GM23338 (cell line): ENCODE measurements around the gene HMG20B. TPM values are rescaled to one million over a fixed set of nuclear protein-coding genes. Genes with fewer than 3 reads are reported as not detected.

Experiments
- ATAC-seq: fragments of 200-7000 bp; cut with Tn5 transposase; 3 replicates; pipeline ENCODE4 v1.9.1; 2020
- DNase-seq: peaks from one replicate; pipeline ENCODE4 v3.0.0-alpha.2; 2015; ENCODE audit warnings: low spot score
- H2AFZ ChIP-seq: fragments of 200-600 bp; sonication (generic); 2 replicates; pipeline ENCODE4 v1.8.0; 2016; ENCODE audit warnings: antibody characterized with exemption, mild to moderate bottlenecking, moderate library complexity
- H3F3A ChIP-seq: fragments of 200-600 bp; sonication (generic); replicated peaks from 2 replicates; pipeline ENCODE4 v1.8.0; 2017; ENCODE audit warnings: antibody characterized with exemption, mixed run types, low read depth
- H3K27ac ChIP-seq: fragments of 200-600 bp; sonication (generic); 2 replicates; pipeline ENCODE4 v1.6.1; 2016; ENCODE audit warnings: low read depth
- H3K27me3 ChIP-seq: fragments of 200-600 bp; sonication (generic); 2 replicates; pipeline ENCODE4 v1.8.0; 2016; ENCODE audit warnings: mild to moderate bottlenecking, mixed run types, moderate library complexity; ENCODE audit not compliant: insufficient read depth
- H3K36me3 ChIP-seq: fragments of 200-600 bp; sonication (generic); 2 replicates; pipeline ENCODE4 v1.8.0; 2016; ENCODE audit warnings: mild to moderate bottlenecking; ENCODE audit not compliant: insufficient read depth
- H3K4me1 ChIP-seq: fragments of 200-600 bp; sonication (generic); 2 replicates; pipeline ENCODE4 v1.8.0; 2016; ENCODE audit warnings: mild to moderate bottlenecking, moderate library complexity; ENCODE audit not compliant: insufficient read depth
- H3K4me2 ChIP-seq: fragments of 200-600 bp; sonication (generic); 2 replicates; pipeline ENCODE4 v1.7.1; 2017; ENCODE audit warnings: mixed run types
- H3K4me3 ChIP-seq: fragments of 200-600 bp; sonication (generic); 2 replicates; pipeline ENCODE4 v1.6.1; 2016; ENCODE audit warnings: mixed run types
- H3K79me2 ChIP-seq: fragments of 200-600 bp; sonication (generic); replicated peaks from 2 replicates; pipeline ENCODE4 v1.8.0; 2017; ENCODE audit warnings: mild to moderate bottlenecking; ENCODE audit not compliant: insufficient read depth
- H3K9me2 ChIP-seq: fragments of 200-600 bp; sonication (generic); 2 replicates; pipeline ENCODE4 v1.8.0; 2017; ENCODE audit not compliant: insufficient read depth
- H4K20me1 ChIP-seq: fragments of 200-600 bp; sonication (generic); replicated peaks from 2 replicates; pipeline ENCODE4 v1.8.0; 2017; ENCODE audit warnings: mild to moderate bottlenecking; ENCODE audit not compliant: insufficient read depth
- H3K27ac Mint-ChIP-seq: 2 replicates; pipeline ENCODE4 v1.8.0; 2020; ENCODE audit warnings: inconsistent platforms, mild to moderate bottlenecking, moderate library complexity, mixed read lengths
- H3K27me3 Mint-ChIP-seq: 3 replicates; pipeline ENCODE4 v1.8.0; 2022; ENCODE audit warnings: low read depth, mild to moderate bottlenecking, moderate library complexity, mixed read lengths, inconsistent platforms; ENCODE audit not compliant: insufficient read depth, poor library complexity
- H3K36me3 Mint-ChIP-seq: 3 replicates; pipeline ENCODE4 v1.8.0; 2021; ENCODE audit warnings: low read depth, mild to moderate bottlenecking, inconsistent platforms, moderate library complexity, mixed read lengths
- H3K4me1 Mint-ChIP-seq: 3 replicates; pipeline ENCODE4 v1.8.0; 2020; ENCODE audit warnings: mild to moderate bottlenecking, inconsistent platforms, mixed read lengths
- H3K4me3 Mint-ChIP-seq: 3 replicates; pipeline ENCODE4 v1.8.0; 2021; ENCODE audit warnings: moderate library complexity, mild to moderate bottlenecking, inconsistent platforms, mixed read lengths
- H3K9me3 Mint-ChIP-seq: 3 replicates; pipeline ENCODE4 v1.8.0; 2020; ENCODE audit warnings: moderate library complexity, mild to moderate bottlenecking, inconsistent platforms, mixed read lengths
- EZH2phosphoT487 ChIP-seq: fragments of 200-600 bp; sonication (generic); IDR thresholded peaks from one replicate; pipeline ENCODE4 v1.8.1; 2018; ENCODE audit warnings: antibody characterized with exemption; ENCODE audit not compliant: unreplicated experiment
- POLR2AphosphoS5 ChIP-seq: IDR thresholded peaks from 2 replicates; pipeline ENCODE4 v1.6.1; 2016; ENCODE audit warnings: antibody characterized with exemption, low read depth
- STAT1 ChIP-seq: IDR thresholded peaks from one replicate; pipeline ENCODE4 v1.6.1; 2016; ENCODE audit warnings: antibody characterized with exemption; ENCODE audit not compliant: unreplicated experiment
- ZNF114 ChIP-seq: fragments of 250-450 bp; sonication (Bioruptor Pico); IDR thresholded peaks from 2 replicates; pipeline ENCODE4 v1.5.0; 2020; ENCODE audit warnings: mild to moderate bottlenecking, moderate library complexity
- polyA plus RNA-seq: library from polyadenylated mRNA; unstranded; fragments of >200 nt; fragmentation: Nextera tagmentation; extraction: Ambion mirVana; gene quantifications from 2 replicates; pipeline ENCODE4 v1.2.1, GENCODE V29; 2016
- total RNA-seq: library from RNA; depleted of rRNA; stranded (reverse); fragments of >200 nt; shearing (Covaris generic); gene quantifications from 2 replicates; pipeline ENCODE4 v1.2.3, GENCODE V29; 2014
- TF ChIP-seq, protein P1 (sequence below), 2 experiments: fragments of 200-600 bp in 1 of 2; sonication (generic) in 1 of 2; conservative IDR thresholded peaks; 2 replicates each; pipeline versions ENCODE4 v1.5.1 to v1.6.1; 2016 to 2017; ENCODE audit warnings: antibody characterized with exemption in 2 of 2, low read depth in 2 of 2, mild to moderate bottlenecking in 2 of 2, moderate library complexity in 1 of 2
- TF ChIP-seq, protein P2 (sequence below): IDR thresholded peaks from one replicate; pipeline ENCODE4 v1.6.1; 2018; ENCODE audit warnings: antibody characterized with exemption; ENCODE audit not compliant: unreplicated experiment

HMG20B gene
- total and polyA plus RNA-seq, 2 experiments from 2014 or later, result 74.1 to 130 TPM

DNA sequence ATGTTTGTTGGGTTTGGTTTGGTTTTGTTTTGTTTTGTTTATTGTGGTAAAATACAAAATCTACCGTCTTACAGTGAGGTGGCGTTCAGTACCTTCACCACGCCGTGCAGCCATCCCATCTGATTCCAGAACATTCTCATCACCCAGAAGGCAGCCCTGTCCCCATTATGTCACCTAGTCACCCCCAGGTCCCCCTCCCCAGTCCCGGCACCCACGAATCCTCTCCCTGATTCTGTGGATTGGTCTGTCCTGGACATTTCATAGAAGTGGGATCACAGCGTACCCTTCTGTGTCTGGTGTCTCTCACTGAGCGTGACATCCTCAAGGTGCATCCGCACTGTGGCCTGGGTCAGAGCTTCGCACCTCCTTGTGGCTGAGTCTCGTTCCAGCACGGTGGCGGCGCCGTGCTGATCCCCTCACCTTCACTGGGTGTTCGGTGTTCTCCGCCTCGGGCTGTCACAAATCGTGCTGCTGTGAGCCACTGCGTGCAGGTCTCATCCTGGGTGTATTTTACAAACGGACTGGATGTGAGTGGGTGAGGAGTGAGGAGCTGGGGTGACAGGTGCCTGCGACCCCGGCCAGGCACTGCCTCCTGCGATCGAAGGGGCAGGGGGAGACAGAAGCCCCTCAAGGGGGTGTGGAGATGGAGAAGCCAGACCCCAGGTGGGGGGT lies 34.4 kb upstream of the HMG20B start:
- H3K4me3 ChIP-seq, result no peak overlapping the region
- H3K27ac ChIP-seq, result no peak overlapping the region
- peak overlapping the region; percentile 26; the same call in 1 of the 2 replicates for H3K4me2 ChIP-seq
- H3K4me1 ChIP-seq, result no peaks in the 10 kb centered on the region
- peaks cover 28% of the 10 kb centered on the region for H3K36me3 Mint-ChIP-seq
- peaks cover 10% of the 10 kb centered on the region; the same call in 2 of the 3 replicates for H3K4me1 Mint-ChIP-seq
- H3K79me2 ChIP-seq, result no peaks in the 10 kb centered on the region
- H2AFZ ChIP-seq, result no peak overlapping the region
- H3K36me3 ChIP-seq, result no peaks in the 10 kb centered on the region
- no peak overlapping the region for H3K27ac Mint-ChIP-seq
- H3K4me3 Mint-ChIP-seq, result no peak overlapping the region
- DNase-seq, result no peak
- TF ChIP-seq, protein P1, sequence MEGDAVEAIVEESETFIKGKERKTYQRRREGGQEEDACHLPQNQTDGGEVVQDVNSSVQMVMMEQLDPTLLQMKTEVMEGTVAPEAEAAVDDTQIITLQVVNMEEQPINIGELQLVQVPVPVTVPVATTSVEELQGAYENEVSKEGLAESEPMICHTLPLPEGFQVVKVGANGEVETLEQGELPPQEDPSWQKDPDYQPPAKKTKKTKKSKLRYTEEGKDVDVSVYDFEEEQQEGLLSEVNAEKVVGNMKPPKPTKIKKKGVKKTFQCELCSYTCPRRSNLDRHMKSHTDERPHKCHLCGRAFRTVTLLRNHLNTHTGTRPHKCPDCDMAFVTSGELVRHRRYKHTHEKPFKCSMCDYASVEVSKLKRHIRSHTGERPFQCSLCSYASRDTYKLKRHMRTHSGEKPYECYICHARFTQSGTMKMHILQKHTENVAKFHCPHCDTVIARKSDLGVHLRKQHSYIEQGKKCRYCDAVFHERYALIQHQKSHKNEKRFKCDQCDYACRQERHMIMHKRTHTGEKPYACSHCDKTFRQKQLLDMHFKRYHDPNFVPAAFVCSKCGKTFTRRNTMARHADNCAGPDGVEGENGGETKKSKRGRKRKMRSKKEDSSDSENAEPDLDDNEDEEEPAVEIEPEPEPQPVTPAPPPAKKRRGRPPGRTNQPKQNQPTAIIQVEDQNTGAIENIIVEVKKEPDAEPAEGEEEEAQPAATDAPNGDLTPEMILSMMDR (conservative IDR thresholded peaks at IDR 0.05; ENCODE audit: low read depth in 2 of 2), result peak in 1 of 2 experiments; percentile 28; a peak in 2 of 4 replicates
- TF ChIP-seq, protein P2, sequence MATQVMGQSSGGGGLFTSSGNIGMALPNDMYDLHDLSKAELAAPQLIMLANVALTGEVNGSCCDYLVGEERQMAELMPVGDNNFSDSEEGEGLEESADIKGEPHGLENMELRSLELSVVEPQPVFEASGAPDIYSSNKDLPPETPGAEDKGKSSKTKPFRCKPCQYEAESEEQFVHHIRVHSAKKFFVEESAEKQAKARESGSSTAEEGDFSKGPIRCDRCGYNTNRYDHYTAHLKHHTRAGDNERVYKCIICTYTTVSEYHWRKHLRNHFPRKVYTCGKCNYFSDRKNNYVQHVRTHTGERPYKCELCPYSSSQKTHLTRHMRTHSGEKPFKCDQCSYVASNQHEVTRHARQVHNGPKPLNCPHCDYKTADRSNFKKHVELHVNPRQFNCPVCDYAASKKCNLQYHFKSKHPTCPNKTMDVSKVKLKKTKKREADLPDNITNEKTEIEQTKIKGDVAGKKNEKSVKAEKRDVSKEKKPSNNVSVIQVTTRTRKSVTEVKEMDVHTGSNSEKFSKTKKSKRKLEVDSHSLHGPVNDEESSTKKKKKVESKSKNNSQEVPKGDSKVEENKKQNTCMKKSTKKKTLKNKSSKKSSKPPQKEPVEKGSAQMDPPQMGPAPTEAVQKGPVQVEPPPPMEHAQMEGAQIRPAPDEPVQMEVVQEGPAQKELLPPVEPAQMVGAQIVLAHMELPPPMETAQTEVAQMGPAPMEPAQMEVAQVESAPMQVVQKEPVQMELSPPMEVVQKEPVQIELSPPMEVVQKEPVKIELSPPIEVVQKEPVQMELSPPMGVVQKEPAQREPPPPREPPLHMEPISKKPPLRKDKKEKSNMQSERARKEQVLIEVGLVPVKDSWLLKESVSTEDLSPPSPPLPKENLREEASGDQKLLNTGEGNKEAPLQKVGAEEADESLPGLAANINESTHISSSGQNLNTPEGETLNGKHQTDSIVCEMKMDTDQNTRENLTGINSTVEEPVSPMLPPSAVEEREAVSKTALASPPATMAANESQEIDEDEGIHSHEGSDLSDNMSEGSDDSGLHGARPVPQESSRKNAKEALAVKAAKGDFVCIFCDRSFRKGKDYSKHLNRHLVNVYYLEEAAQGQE, result no peak
- 0 out of 2 replicates have a peak, but pooled peaks have one; percentile 31 for TF ChIP-seq POLR2AphosphoS5
- H3K27me3 ChIP-seq, result no peaks in the 10 kb centered on the region
- no peaks in the 10 kb centered on the region; the same call in 1 of the 2 replicates for H4K20me1 ChIP-seq
- peaks cover 23% of the 10 kb centered on the region for H3K27me3 Mint-ChIP-seq
- peak; percentile 48 for ATAC-seq
- 0 out of 3 replicates have a peak, but pooled peaks cover 3% of the 10 kb centered on the region for H3K9me3 Mint-ChIP-seq
- peaks cover 7% of the 10 kb centered on the region; the same call in 1 of the 2 replicates for H3F3A ChIP-seq
- H3K9me2 ChIP-seq, result no peaks in the 10 kb centered on the region

DNA sequence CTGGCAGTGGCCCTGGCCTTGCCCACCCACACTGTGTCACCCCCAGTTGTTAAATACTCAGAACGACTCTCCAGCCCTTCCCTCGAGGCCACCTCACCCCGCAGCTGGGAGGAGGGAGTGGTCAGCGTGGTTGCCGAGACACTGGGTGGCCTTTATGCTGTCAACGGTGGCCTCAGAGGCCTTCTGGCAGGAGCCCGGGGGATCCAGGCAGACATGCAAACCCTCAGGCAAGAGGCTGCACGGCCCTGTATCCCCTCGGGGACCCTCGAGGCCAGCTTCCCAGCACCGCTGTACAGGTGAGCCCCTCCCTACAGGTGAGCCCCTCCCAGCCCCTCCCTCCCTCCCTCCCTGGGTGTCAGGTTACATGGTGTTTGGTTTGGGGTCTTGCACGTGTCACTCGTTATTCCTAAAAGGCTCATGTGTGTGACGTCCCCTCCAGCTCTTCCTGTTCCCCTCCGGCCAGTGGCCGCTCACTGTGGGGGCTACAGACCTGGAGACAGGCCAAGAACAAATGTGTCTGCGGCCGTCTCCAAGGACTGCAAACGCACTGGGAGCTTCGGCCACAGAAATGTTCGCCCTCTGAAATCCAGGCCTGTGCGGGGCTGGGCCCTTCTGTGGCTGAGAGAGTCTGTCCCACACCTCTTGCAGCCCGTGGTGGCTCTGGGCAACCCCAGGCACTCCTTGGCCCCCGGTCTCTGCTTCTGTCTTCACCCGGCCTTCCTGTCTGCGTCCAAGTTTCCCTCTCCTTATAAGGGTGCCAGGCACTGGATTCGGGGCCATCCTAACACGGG lies 33.6 kb upstream of the HMG20B start, which contains the start of gene TEKTIP1:
Gene TEKTIP1 (plus strand): TSS at position 210 of the 791 bp plus-strand sequence. CDS start 4 bp downstream, at position 214.
- peaks cover 10% of the 10 kb centered on the region; the same call in 2 of the 3 replicates for H3K4me1 Mint-ChIP-seq
- Histone ChIP-seq H3K4me3 (no peak within 1 kb of the TSS), H3K9me2 (no peaks in the 10 kb centered on the region), H3K27me3 (no peaks in the 10 kb centered on the region), H3F3A (peaks cover 7% of the 10 kb centered on the region; the same call in 1 of the 2 replicates), H3K36me3 (no peaks in the 10 kb centered on the region), H3K27ac (no peak within 1 kb of the TSS), H3K79me2 (no peaks in the 10 kb centered on the region), H4K20me1 (no peaks in the 10 kb centered on the region; the same call in 1 of the 2 replicates), H3K4me1 (no peaks in the 10 kb centered on the region), H2AFZ (no peak within 1 kb of the TSS), H3K4me2 (peak within 1 kb of the TSS; percentile 26; the same call in 1 of the 2 replicates)
- DNase-seq (peak; percentile 51), ATAC-seq (peak; percentile 56)
- peaks cover 23% of the 10 kb centered on the region for H3K27me3 Mint-ChIP-seq
- no peak within 1 kb of the TSS; the same call in 2 of the 3 replicates for H3K4me3 Mint-ChIP-seq
- H3K36me3 Mint-ChIP-seq, result peaks cover 24% of the 10 kb centered on the region
- no peak within 1 kb of the TSS; the same call in 1 of the 2 replicates for H3K27ac Mint-ChIP-seq
- H3K9me3 Mint-ChIP-seq, result 0 out of 3 replicates have a peak, but pooled peaks cover 3% of the 10 kb centered on the region
- TF ChIP-seq, protein P2, result no peak
- TF ChIP-seq STAT1 (no peak), ZNF114 (CRISPR knock-in tag) (no peak), EZH2phosphoT487 (no peak)
